Cardiac fibroblast (primary cell): ENCODE results near the gene PRKAR1A.

ENCODE experiments used
- DNase-seq, 2 donors: peaks; one replicate each; pipeline versions ENCODE4 v3.0.0 to v3.0.0-alpha.2; 2010; ENCODE audit warnings: low read depth in 2 of 2
- H3K4me3 ChIP-seq, 2 donors: replicated peaks in 1 of 2; 1 replicate in 1 of 2; 2 replicates in 1 of 2; pipeline ENCODE4 v1.5.1; 2011; ENCODE audit warnings: low read depth in 2 of 2, low read length in 2 of 2, mild to moderate bottlenecking in 2 of 2, moderate library complexity in 1 of 2
- TF ChIP-seq, protein P1 (sequence below): IDR thresholded peaks from one replicate; pipeline ENCODE4 v1.5.1; 2011; ENCODE audit warnings: low read depth, mild to moderate bottlenecking, low read length, inconsistent platforms

The PRKAR1A gene

DNA sequence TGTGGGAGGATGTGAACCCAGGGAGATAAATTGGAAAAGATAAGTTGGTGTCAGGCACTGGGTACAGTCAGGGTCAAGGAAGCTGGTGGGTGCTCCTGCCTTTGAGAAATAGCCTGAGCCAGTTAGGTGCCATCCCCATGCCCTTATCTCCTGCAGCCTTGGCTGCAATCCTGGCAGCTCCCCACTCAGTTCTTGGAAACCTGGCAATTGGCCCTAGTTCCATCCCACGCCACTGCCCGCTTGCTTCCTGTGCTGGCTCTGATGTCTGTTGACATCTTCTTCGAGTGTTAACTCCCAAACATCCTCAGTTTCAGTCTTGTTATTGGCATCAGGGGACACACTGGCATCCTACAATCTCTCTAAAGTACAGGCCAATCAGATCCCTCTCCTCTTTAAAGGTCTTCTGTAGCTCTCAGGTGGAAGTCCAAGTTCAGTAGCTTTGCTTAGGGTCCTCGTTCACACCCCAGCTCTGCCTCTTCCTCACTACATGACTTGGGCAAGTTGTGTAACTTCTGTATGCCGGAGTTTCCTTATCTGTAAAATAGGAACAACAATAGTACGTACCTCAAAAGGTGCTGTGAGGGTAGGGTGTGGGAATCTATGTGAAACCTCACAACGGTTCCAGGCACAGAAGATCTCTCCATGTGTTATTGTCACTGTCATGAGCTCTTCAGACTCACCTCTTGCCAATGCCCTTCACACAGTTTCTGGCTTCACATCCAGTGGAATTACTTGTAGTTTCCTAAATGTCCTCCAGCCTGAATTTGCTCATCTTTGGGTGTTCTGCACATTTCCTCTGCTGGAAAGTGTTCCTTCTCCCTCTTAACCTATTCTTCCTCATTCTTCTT, 13.5 kb upstream of the PRKAR1A start:
- peak in 1 of 2 donors; percentile 60 for DNase-seq
- H3K4me3 ChIP-seq, result no peak overlapping the region
- TF ChIP-seq, protein P1, sequence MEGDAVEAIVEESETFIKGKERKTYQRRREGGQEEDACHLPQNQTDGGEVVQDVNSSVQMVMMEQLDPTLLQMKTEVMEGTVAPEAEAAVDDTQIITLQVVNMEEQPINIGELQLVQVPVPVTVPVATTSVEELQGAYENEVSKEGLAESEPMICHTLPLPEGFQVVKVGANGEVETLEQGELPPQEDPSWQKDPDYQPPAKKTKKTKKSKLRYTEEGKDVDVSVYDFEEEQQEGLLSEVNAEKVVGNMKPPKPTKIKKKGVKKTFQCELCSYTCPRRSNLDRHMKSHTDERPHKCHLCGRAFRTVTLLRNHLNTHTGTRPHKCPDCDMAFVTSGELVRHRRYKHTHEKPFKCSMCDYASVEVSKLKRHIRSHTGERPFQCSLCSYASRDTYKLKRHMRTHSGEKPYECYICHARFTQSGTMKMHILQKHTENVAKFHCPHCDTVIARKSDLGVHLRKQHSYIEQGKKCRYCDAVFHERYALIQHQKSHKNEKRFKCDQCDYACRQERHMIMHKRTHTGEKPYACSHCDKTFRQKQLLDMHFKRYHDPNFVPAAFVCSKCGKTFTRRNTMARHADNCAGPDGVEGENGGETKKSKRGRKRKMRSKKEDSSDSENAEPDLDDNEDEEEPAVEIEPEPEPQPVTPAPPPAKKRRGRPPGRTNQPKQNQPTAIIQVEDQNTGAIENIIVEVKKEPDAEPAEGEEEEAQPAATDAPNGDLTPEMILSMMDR, result no peak

DNA sequence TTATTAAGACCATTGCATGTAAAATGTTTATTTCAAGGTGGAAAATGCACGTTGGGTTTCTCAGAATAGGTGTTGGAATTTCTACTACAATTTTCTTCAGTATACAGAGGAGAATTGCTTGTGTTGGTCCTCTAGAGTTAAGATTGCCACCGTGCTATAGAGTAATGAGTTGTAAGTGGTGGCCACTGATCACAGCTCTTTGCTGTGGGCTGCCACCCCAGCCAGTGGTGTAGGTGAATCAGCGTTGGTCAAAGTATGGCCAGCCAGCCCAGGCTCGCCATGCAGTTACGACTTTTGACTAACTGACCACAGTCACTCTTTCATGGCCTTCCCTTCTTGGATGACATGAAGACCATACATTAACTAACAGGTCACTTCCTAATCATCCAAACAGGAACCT, 12.6 kb upstream of the PRKAR1A start:
- DNase-seq, result no peak
- no peak overlapping the region for H3K4me3 ChIP-seq

DNA sequence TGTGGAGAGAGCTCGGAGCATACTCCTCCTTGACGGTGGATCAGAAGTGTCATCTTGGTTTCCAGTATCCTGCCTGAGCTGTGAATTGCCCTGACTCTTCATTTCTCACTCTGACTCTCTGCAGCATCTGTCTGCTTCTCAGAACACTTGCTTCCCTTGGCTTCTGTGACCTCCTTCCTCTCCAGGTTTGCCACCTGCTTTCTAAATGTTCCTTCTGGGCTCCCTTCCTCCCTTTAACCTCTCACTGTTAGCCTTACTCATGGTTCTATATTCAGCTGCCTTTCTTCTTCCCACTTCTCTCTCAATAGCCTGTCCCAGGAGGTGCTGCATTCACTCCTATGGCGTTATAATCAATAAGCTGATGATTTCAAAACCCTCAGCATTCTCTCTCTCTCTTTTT, 11.2 kb upstream of the PRKAR1A start:
- TF ChIP-seq, protein P1, result no peak
- DNase-seq, result no peak
- no peak overlapping the region for H3K4me3 ChIP-seq

More for the DNA sequence above, 12.6 kb upstream of the PRKAR1A start:
- TF ChIP-seq, protein P1, result no peak

DNA sequence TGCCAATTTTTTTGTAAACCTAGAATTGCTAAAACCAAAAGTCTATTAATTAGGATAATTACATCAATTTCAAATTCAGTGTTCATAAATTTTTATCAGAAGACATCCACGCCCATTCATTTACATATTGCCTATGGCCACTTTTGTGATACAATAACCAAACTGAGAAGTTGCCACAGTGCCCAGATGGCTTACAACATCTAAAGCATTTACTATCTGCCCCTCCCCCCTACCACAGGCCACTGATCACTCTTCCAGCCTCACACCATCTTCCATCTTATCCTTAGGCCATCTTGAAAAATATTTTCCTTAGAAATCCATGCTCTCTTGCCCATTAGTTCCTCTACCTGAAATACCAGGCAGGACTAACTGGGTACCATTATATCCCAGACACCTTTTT, 6.3 kb upstream of the PRKAR1A start:
- TF ChIP-seq, protein P1, result no peak
- DNase-seq, result no peak
- H3K4me3 ChIP-seq, result no peak overlapping the region

DNA sequence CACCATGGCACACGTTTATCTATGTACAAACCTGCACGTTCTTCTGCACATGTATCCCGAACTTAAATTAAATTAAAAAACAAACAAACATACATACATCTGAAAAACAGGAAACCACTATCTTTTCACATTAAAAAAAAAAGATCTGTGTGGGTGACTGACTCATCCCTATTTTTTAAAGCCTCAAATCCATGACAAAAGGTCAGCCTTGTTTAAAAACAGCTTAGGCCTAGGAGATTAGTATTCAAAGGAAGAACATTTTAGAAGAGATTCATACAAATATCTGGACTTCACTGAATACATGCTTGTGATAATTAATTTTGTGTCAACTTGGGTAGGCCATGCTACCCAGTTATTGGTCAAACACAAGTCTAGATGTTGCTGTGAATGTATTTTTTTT, 4.7 kb upstream of the PRKAR1A start:
- DNase-seq, result peak in 1 of 2 donors; percentile 20
- TF ChIP-seq, protein P1, result no peak

DNA sequence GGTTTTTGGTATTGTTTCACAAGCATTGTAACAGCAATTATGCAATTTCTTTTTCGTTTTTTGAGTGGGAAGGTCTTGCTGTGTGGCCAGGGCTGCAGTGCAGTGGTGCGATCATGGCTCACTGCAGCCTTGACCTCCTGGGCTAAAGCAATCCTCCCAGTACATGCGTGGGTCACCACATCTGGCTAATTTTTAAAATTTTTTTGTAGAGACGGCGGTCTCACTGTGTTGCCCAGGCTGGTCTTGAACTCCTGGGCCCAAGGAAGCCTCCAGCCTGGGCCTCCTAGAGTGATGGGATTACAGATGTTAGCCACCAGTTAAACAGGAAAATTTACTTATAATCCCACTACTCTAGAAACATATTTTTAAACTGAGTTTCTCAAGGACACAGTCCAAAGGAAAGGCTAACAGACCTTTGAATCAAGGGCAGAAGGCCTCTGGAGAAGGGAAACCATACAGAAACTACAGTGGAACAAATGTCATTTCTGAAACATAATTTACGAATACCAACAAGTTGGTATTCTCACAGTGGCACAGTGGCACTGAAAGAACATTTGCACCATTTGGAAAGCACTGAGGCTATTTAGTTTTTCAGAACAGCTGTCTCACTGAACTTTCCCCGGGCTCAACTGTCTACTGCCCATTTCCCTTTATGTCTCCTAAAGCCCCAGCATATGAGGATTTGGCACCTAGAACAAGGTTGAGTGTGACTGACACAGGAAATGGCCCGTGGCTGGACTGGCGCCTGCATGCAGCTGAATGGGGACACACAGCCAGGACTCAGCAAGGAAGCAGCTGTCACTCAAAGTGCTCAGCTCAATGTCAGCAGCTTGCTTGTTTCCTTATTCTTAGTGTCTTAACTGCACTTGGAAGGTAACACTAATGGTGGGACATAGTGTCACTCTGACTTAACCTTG, 2.8 kb upstream of the PRKAR1A start:
- TF ChIP-seq, protein P1, result no peak
- H3K4me3 ChIP-seq, result no peak overlapping the region
- DNase-seq, result no peak

More for the DNA sequence above, 4.7 kb upstream of the PRKAR1A start:
- H3K4me3 ChIP-seq, result no peak overlapping the region
